Vagina (tissue), 2 donors: ENCODE data around the gene OR10A6. TPM values are rescaled to one million over a fixed set of nuclear protein-coding genes. Genes with fewer than 3 reads are reported as not detected.

Source experiments
- DNase-seq, 2 donors: peaks; one replicate each; pipeline ENCODE4 v3.0.0-alpha.2; 2017; ENCODE audit errors: extremely low spot score in 2 of 2
- H3K27ac ChIP-seq: fragments of 200-600 bp; sonication (generic); one replicate; pipeline ENCODE4 v1.5.1; 2019
- H3K27me3 ChIP-seq: fragments of 200-600 bp; sonication (generic); one replicate; pipeline ENCODE4 v1.5.1; 2019
- H3K36me3 ChIP-seq, 2 donors: fragments of 200-600 bp; sonication (generic); one replicate each; pipeline ENCODE4 v1.5.1; 2017 to 2019
- H3K4me1 ChIP-seq: fragments of 200-600 bp; sonication (generic); one replicate; pipeline ENCODE4 v1.5.1; 2019
- H3K4me3 ChIP-seq, 2 donors: fragments of 200-600 bp; sonication (generic); 1 replicate in 1 of 2; 2 replicates in 1 of 2; pipeline ENCODE4 v1.5.1; 2016 to 2019
- H3K9me3 ChIP-seq: fragments of 200-600 bp; sonication (generic); one replicate; pipeline ENCODE4 v1.5.1; 2019
- CTCF ChIP-seq, 3 experiments: fragments of 450-650 bp in 2 of 3; fragments of 200-600 bp in 1 of 3; sonication (generic) in 1 of 3; IDR thresholded peaks; one replicate each; pipeline ENCODE4 v1.5.1; 2017 to 2019; ENCODE audit warnings: antibody characterized with exemption in 3 of 3, mild to moderate bottlenecking in 2 of 3, moderate library complexity in 2 of 3
- POLR2A ChIP-seq, 2 donors: fragments of 450-650 bp; IDR thresholded peaks; one replicate each; pipeline ENCODE4 v1.6.1; 2017; ENCODE audit warnings: antibody characterized with exemption in 2 of 2, mild to moderate bottlenecking in 2 of 2, moderate library complexity in 2 of 2
- POLR2AphosphoS5 ChIP-seq, 2 donors: sonication (generic); formaldehyde crosslinking; IDR thresholded peaks; one replicate each; pipeline ENCODE4 v1.9.0; 2017; ENCODE audit warnings: antibody characterized with exemption in 2 of 2, mild to moderate bottlenecking in 2 of 2, low read depth in 1 of 2; ENCODE audit not compliant: insufficient read depth in 1 of 2
- intact Hi-C: fragments of 100-400 bp; cut with DNase I; formaldehyde crosslinking; loops from one replicate; pipeline ENCODE4 v1.15.1; 2023
- total RNA-seq: library from RNA; depleted of rRNA; stranded (reverse); fragments of >200 nt; gene quantifications from one replicate; pipeline ENCODE4 v1.2.3, GENCODE V29; 2016

OR10A6 gene
- total RNA-seq, 1 donor from 2014 or later = not detected

GRCh38 chr11:7906481-7906880 lies 24.6 kb downstream of the OR10A6 start:
- no peak for DNase-seq
- H3K4me3 ChIP-seq = no peak overlapping the region
- H3K4me1 ChIP-seq = no peaks in the 10 kb centered on the region
- no peaks in the 10 kb centered on the region for H3K36me3 ChIP-seq
- no peak overlapping the region for H3K27ac ChIP-seq
- intact Hi-C loops = no loop called here
- H3K9me3 ChIP-seq = no peaks in the 10 kb centered on the region
- no peaks in the 10 kb centered on the region for H3K27me3 ChIP-seq
- TF ChIP-seq POLR2AphosphoS5 (IDR thresholded peaks at IDR 0.05; ENCODE audit: insufficient read depth in 1 of 2, low read depth in 1 of 2) (no peak), CTCF (IDR thresholded peaks at IDR 0.05) (no peak), POLR2A (IDR thresholded peaks at IDR 0.05) (no peak)

- Histone ChIP-seq H3K27ac (no peak overlapping the region), H3K27me3 (no peaks in the 10 kb centered on the region), H3K36me3 (no peaks in the 10 kb centered on the region), H3K4me1 (no peaks in the 10 kb centered on the region), H3K4me3 (no peak overlapping the region), H3K9me3 (no peaks in the 10 kb centered on the region)
- intact Hi-C loops = no loop called here
- no peak for TF ChIP-seq CTCF (IDR thresholded peaks at IDR 0.05)
- no peak for TF ChIP-seq POLR2A (IDR thresholded peaks at IDR 0.05)
- no peak for DNase-seq
Observed at GRCh38 chr11:7905961-7906429, 25.1 kb downstream of the OR10A6 start.

DNA sequence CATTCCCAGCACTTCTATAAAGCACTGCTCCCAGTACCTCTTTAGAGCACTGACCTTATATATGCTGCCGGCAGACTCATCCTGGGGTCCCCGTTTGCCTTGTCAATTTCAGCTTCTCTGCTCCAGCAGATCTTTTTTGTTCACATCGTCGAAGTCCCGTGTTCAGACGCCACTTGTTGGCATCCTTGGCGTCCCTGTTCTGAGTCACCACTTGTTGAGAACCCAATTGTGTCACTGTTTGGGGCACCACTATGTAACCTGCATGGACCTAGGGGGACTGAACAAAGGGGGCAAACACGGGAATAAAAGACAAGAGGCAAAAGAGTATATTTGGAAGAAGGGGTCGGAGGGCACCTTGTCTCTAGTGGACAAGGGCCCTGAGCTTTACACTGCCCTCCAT lies 25.5 kb downstream of the OR10A6 start:
- Histone ChIP-seq H3K27ac (no peak overlapping the region), H3K36me3 (no peaks in the 10 kb centered on the region), H3K4me1 (no peaks in the 10 kb centered on the region), H3K27me3 (no peaks in the 10 kb centered on the region), H3K9me3 (no peaks in the 10 kb centered on the region), H3K4me3 (no peak overlapping the region)
- intact Hi-C loops = no loop called here
- no peak for DNase-seq
- no peak for TF ChIP-seq POLR2A (IDR thresholded peaks at IDR 0.05)
- TF ChIP-seq CTCF (IDR thresholded peaks at IDR 0.05) = no peak
- no peak for TF ChIP-seq POLR2AphosphoS5 (IDR thresholded peaks at IDR 0.05; ENCODE audit: insufficient read depth in 1 of 2, low read depth in 1 of 2)

- no peaks in the 10 kb centered on the region for H3K36me3 ChIP-seq
- no peak overlapping the region for H3K4me3 ChIP-seq
- TF ChIP-seq CTCF (IDR thresholded peaks at IDR 0.05) (no peak), POLR2A (IDR thresholded peaks at IDR 0.05) (no peak), POLR2AphosphoS5 (IDR thresholded peaks at IDR 0.05; ENCODE audit: insufficient read depth in 1 of 2, low read depth in 1 of 2) (no peak)
- DNase-seq = no peak
- intact Hi-C loops = no loop called here
- no peak overlapping the region for H3K27ac ChIP-seq
- H3K4me1 ChIP-seq = no peaks in the 10 kb centered on the region
- no peaks in the 10 kb centered on the region for H3K27me3 ChIP-seq
- no peaks in the 10 kb centered on the region for H3K9me3 ChIP-seq
Observed at GRCh38 chr11:7904917-7905316, 26.2 kb downstream of the OR10A6 start.

DNA sequence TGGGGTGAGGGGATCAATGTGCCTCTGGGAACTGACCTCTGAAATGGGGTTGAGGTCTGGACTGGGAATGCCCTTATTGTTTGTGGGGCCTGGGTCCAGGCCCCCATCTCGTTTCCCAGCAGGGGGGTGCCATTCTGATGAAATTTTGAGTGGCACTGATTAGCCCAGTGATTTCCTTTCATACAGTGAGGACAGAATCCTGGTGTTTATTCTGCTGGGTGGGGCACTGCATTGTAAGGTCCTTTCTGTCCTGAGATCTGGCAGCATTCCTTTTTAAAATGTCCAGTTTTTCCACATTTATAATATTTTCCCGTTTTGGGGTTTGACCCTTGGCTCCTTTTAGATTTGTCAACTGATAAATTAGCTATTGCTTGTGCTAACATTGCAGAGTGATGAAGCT lies 27.1 kb downstream of the OR10A6 start:
- DNase-seq = no peak
- Histone ChIP-seq H3K36me3 (no peaks in the 10 kb centered on the region), H3K27ac (no peak overlapping the region), H3K9me3 (no peaks in the 10 kb centered on the region), H3K4me1 (no peaks in the 10 kb centered on the region), H3K4me3 (no peak overlapping the region), H3K27me3 (no peaks in the 10 kb centered on the region)
- no peak for TF ChIP-seq POLR2AphosphoS5 (IDR thresholded peaks at IDR 0.05; ENCODE audit: insufficient read depth in 1 of 2, low read depth in 1 of 2)
- intact Hi-C loops = loop anchor here (2.0 kb wide), 1 partner anchor 35 kb away; no protein-coding TSS in a partner anchor
